ENCODE measurements around the gene WDR81.

The WDR81 gene

GRCh38 chr17:1724351-1724868 is at the start of gene WDR81:
TSS of gene WDR81 (plus strand) at chr17:1724704. CDS start at chr17:1724960, 256 bp downstream.
- no peak for TF ChIP-seq CTCF (IDR thresholded peaks at IDR 0.05; ENCODE audit: low read depth, low read length, poor library complexity, severe bottlenecking)
- no peak for TF ChIP-seq EZH2phosphoT487 (IDR thresholded peaks at IDR 0.05; ENCODE audit: borderline replicate concordance, low read length)
- no peaks in the 10 kb centered on the region for H3K9me3 ChIP-seq (ENCODE audit: control insufficient read depth, insufficient read depth, low read length)
- H3K27me3 ChIP-seq (ENCODE audit: control insufficient read depth, low read length), result no peaks in the 10 kb centered on the region
- H3F3A ChIP-seq (ENCODE audit: control insufficient read depth, insufficient read depth), result peaks cover 30% of the 10 kb centered on the region
- no peaks in the 10 kb centered on the region for H3K9me2 ChIP-seq (replicated peaks; ENCODE audit: control insufficient read depth, low read length)
- H3K79me2 ChIP-seq (ENCODE audit: control insufficient read depth, low read length), result peaks cover 46% of the 10 kb centered on the region
- H3K36me3 ChIP-seq (ENCODE audit: control insufficient read depth, low read length), result peaks cover 39% of the 10 kb centered on the region
- H3K4me3 ChIP-seq (ENCODE audit: low read length), result peak within 1 kb of the TSS; percentile 68
- H3K4me2 ChIP-seq (ENCODE audit: low read length), result peak within 1 kb of the TSS; percentile 61
- peak within 1 kb of the TSS; percentile 95 for H3K27ac ChIP-seq (ENCODE audit: low read depth, low read length)
- H4K20me1 ChIP-seq (ENCODE audit: control insufficient read depth, insufficient read depth, low read depth, low read length), result no peaks in the 10 kb centered on the region
- H3K4me1 ChIP-seq (ENCODE audit: control insufficient read depth, low read length), result peaks cover 87% of the 10 kb centered on the region

GRCh38 chr17:1676401-1676800 is 48.1 kb upstream of the WDR81 start:
- Histone ChIP-seq H3K4me1 (ENCODE audit: control insufficient read depth, low read length) (no peaks in the 10 kb centered on the region), H3K27me3 (ENCODE audit: control insufficient read depth, low read length) (no peaks in the 10 kb centered on the region), H4K20me1 (ENCODE audit: control insufficient read depth, insufficient read depth, low read depth, low read length) (no peaks in the 10 kb centered on the region), H3K9me2 (replicated peaks; ENCODE audit: control insufficient read depth, low read length) (no peaks in the 10 kb centered on the region), H3F3A (ENCODE audit: control insufficient read depth, insufficient read depth) (peaks cover 5% of the 10 kb centered on the region; the same call in 1 of the 2 replicates), H3K79me2 (ENCODE audit: control insufficient read depth, low read length) (peaks cover 18% of the 10 kb centered on the region), H3K4me2 (ENCODE audit: low read length) (no peak overlapping the region), H3K9me3 (ENCODE audit: control insufficient read depth, insufficient read depth, low read length) (no peaks in the 10 kb centered on the region), H3K27ac (ENCODE audit: low read depth, low read length) (no peak overlapping the region), H3K4me3 (ENCODE audit: low read length) (no peak overlapping the region), H3K36me3 (ENCODE audit: control insufficient read depth, low read length) (peaks cover 93% of the 10 kb centered on the region)
- no peak for TF ChIP-seq EZH2phosphoT487 (IDR thresholded peaks at IDR 0.05; ENCODE audit: borderline replicate concordance, low read length)
- TF ChIP-seq CTCF (IDR thresholded peaks at IDR 0.05; ENCODE audit: low read depth, low read length, poor library complexity, severe bottlenecking), result no peak

DNA sequence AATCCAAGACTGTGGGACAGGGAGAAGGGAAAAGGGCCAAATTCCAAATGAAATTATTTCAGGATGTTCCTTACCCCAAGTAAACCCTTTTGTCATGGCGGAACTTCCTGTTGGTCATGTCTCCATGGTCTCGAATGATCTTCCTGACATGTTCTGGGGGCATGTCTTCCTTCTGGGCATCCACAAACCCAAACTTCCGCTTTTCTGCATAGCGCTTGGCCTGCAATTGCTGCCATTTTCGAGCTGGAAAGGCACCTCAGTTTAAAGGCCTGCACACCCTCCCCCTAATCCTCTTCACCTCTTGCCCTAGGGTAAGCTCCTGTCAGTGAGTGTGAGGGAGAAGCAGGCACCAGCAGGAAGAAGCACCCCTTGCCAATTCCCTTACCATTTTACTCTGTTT is 41.0 kb upstream of the WDR81 start:
- Histone ChIP-seq H3K4me1 (ENCODE audit: control insufficient read depth, low read length) (peaks cover 13% of the 10 kb centered on the region), H3K79me2 (ENCODE audit: control insufficient read depth, low read length) (peaks cover 51% of the 10 kb centered on the region), H3K4me2 (ENCODE audit: low read length) (peak overlapping the region; percentile 72), H3F3A (ENCODE audit: control insufficient read depth, insufficient read depth) (no peaks in the 10 kb centered on the region), H3K9me2 (replicated peaks; ENCODE audit: control insufficient read depth, low read length) (no peaks in the 10 kb centered on the region), H3K27ac (ENCODE audit: low read depth, low read length) (no peak overlapping the region), H3K27me3 (ENCODE audit: control insufficient read depth, low read length) (no peaks in the 10 kb centered on the region), H3K36me3 (ENCODE audit: control insufficient read depth, low read length) (peaks cover 54% of the 10 kb centered on the region), H4K20me1 (ENCODE audit: control insufficient read depth, insufficient read depth, low read depth, low read length) (peaks cover 17% of the 10 kb centered on the region), H3K9me3 (ENCODE audit: control insufficient read depth, insufficient read depth, low read length) (no peaks in the 10 kb centered on the region), H3K4me3 (ENCODE audit: low read length) (peak overlapping the region; percentile 85)
- TF ChIP-seq CTCF (IDR thresholded peaks at IDR 0.05; ENCODE audit: low read depth, low read length, poor library complexity, severe bottlenecking) (no peak), EZH2phosphoT487 (IDR thresholded peaks at IDR 0.05; ENCODE audit: borderline replicate concordance, low read length) (no peak)

Measured in DOHH2 (cell line).